ENCODE data around the gene RAX2. TPM values are rescaled to one million over a fixed set of nuclear protein-coding genes. Genes with fewer than 3 reads are reported as not detected.

The RAX2 gene
- total RNA-seq, 1 donor from 2014 or later, result not detected

- Mint-ChIP-seq H3K27me3 (ENCODE audit: unreplicated experiment) (peaks cover 1% of the 10 kb centered on the region), H3K4me1 (ENCODE audit: low read depth, unreplicated experiment) (no peaks in the 10 kb centered on the region), H3K9me3 (ENCODE audit: unreplicated experiment) (peaks cover 4% of the 10 kb centered on the region), H3K36me3 (ENCODE audit: unreplicated experiment) (no peaks in the 10 kb centered on the region), H3K27ac (ENCODE audit: unreplicated experiment) (no peak overlapping the region), H3K4me3 (ENCODE audit: unreplicated experiment) (no peak overlapping the region)
- DNase-seq, result no peak
- TF ChIP-seq CTCF (IDR thresholded peaks at IDR 0.05; ENCODE audit: partially characterized antibody, unreplicated experiment), result no peak
Measured at GRCh38 chr19:3725640-3726310, 46.3 kb downstream of the RAX2 start.

GRCh38 chr19:3725121-3725520, 46.9 kb downstream of the RAX2 start:
- H3K27ac Mint-ChIP-seq (ENCODE audit: unreplicated experiment), result no peak overlapping the region
- H3K4me1 Mint-ChIP-seq (ENCODE audit: low read depth, unreplicated experiment), result no peaks in the 10 kb centered on the region
- H3K27me3 Mint-ChIP-seq (ENCODE audit: unreplicated experiment), result peaks cover 1% of the 10 kb centered on the region
- peaks cover 4% of the 10 kb centered on the region for H3K9me3 Mint-ChIP-seq (ENCODE audit: unreplicated experiment)
- H3K4me3 Mint-ChIP-seq (ENCODE audit: unreplicated experiment), result no peak overlapping the region
- DNase-seq, result no peak
- TF ChIP-seq CTCF (IDR thresholded peaks at IDR 0.05; ENCODE audit: partially characterized antibody, unreplicated experiment), result no peak
- H3K36me3 Mint-ChIP-seq (ENCODE audit: unreplicated experiment), result no peaks in the 10 kb centered on the region

- H3K36me3 Mint-ChIP-seq (ENCODE audit: unreplicated experiment), result no peaks in the 10 kb centered on the region
- H3K27me3 Mint-ChIP-seq (ENCODE audit: unreplicated experiment), result peaks cover 3% of the 10 kb centered on the region
- no peak for TF ChIP-seq CTCF (IDR thresholded peaks at IDR 0.05; ENCODE audit: partially characterized antibody, unreplicated experiment)
- DNase-seq, result no peak
- H3K27ac Mint-ChIP-seq (ENCODE audit: unreplicated experiment), result no peak overlapping the region
- H3K9me3 Mint-ChIP-seq (ENCODE audit: unreplicated experiment), result peaks cover 2% of the 10 kb centered on the region
- no peaks in the 10 kb centered on the region for H3K4me1 Mint-ChIP-seq (ENCODE audit: low read depth, unreplicated experiment)
- no peak overlapping the region for H3K4me3 Mint-ChIP-seq (ENCODE audit: unreplicated experiment)
Measured at GRCh38 chr19:3723883-3724282, 48.1 kb downstream of the RAX2 start.

- no peak for TF ChIP-seq CTCF (IDR thresholded peaks at IDR 0.05; ENCODE audit: partially characterized antibody, unreplicated experiment)
- Mint-ChIP-seq H3K27ac (ENCODE audit: unreplicated experiment) (no peak overlapping the region), H3K9me3 (ENCODE audit: unreplicated experiment) (peaks cover 2% of the 10 kb centered on the region), H3K4me3 (ENCODE audit: unreplicated experiment) (no peak overlapping the region), H3K4me1 (ENCODE audit: low read depth, unreplicated experiment) (no peaks in the 10 kb centered on the region), H3K36me3 (ENCODE audit: unreplicated experiment) (no peaks in the 10 kb centered on the region), H3K27me3 (ENCODE audit: unreplicated experiment) (peaks cover 3% of the 10 kb centered on the region)
- DNase-seq, result no peak
Measured at GRCh38 chr19:3723110-3723488, 48.9 kb downstream of the RAX2 start.

- Mint-ChIP-seq H3K27ac (ENCODE audit: unreplicated experiment) (no peak overlapping the region), H3K36me3 (ENCODE audit: unreplicated experiment) (no peaks in the 10 kb centered on the region)
Measured at GRCh38 chr19:3722443-3723109, 49.5 kb downstream of the RAX2 start.

More at GRCh38 chr19:3722443-3723109, 49.5 kb downstream of the RAX2 start:
- Mint-ChIP-seq H3K9me3 (ENCODE audit: unreplicated experiment) (peaks cover 2% of the 10 kb centered on the region), H3K4me3 (ENCODE audit: unreplicated experiment) (no peak overlapping the region), H3K4me1 (ENCODE audit: low read depth, unreplicated experiment) (no peaks in the 10 kb centered on the region), H3K27me3 (ENCODE audit: unreplicated experiment) (peaks cover 3% of the 10 kb centered on the region)
- no peak for TF ChIP-seq CTCF (IDR thresholded peaks at IDR 0.05; ENCODE audit: partially characterized antibody, unreplicated experiment)
- no peak for DNase-seq

Measured in glutamatergic neuron (in vitro differentiated cells).